DND-41 (cell line): ENCODE measurements around the gene OPRD1.

Experiments
- ATAC-seq: fragments of 200-7000 bp; cut with Tn5 transposase; 3 replicates; pipeline ENCODE4 v1.9.1; 2021; ENCODE audit warnings: low read depth; ENCODE audit not compliant: insufficient read depth
- DNase-seq: peaks from one replicate; pipeline ENCODE4 v3.0.0-alpha.2; 2020
- H2AFZ ChIP-seq: 2 replicates; pipeline ENCODE4 v1.6.0; 2012; ENCODE audit warnings: low read depth, low read length
- H3K27ac ChIP-seq: 2 replicates; pipeline ENCODE4 v1.5.1; 2012; ENCODE audit warnings: low read length, inconsistent platforms
- H3K27me3 ChIP-seq: fragments of 200-600 bp; sonication (generic); 2 replicates; pipeline ENCODE4 v1.6.0; 2012; ENCODE audit warnings: low read length, mild to moderate bottlenecking, inconsistent platforms; ENCODE audit not compliant: insufficient read depth, poor library complexity
- H3K36me3 ChIP-seq: 2 replicates; pipeline ENCODE4 v1.5.1; 2012; ENCODE audit warnings: low read length, inconsistent platforms; ENCODE audit not compliant: insufficient read depth
- H3K4me1 ChIP-seq: 2 replicates; pipeline ENCODE4 v1.5.1; 2012; ENCODE audit warnings: mild to moderate bottlenecking, low read length; ENCODE audit not compliant: insufficient read depth
- H3K4me2 ChIP-seq: 2 replicates; pipeline ENCODE4 v1.6.0; 2012; ENCODE audit warnings: mild to moderate bottlenecking, moderate library complexity, low read length, inconsistent platforms; ENCODE audit not compliant: insufficient read depth
- H3K4me3 ChIP-seq, 2 experiments: fragments of 200-600 bp in 1 of 2; shearing (Covaris generic) in 1 of 2; 2 replicates each; pipeline ENCODE4 v1.5.1; 2012 to 2016; ENCODE audit warnings: inconsistent platforms in 2 of 2, low read length in 2 of 2, mild to moderate bottlenecking in 2 of 2, low read depth in 1 of 2, moderate library complexity in 1 of 2
- H3K79me2 ChIP-seq: 2 replicates; pipeline ENCODE4 v1.6.0; 2012; ENCODE audit warnings: low read length, inconsistent platforms; ENCODE audit not compliant: insufficient read depth
- H3K9ac ChIP-seq: 2 replicates; pipeline ENCODE4 v1.6.0; 2012; ENCODE audit warnings: low read depth, mild to moderate bottlenecking, inconsistent platforms, low read length, moderate library complexity
- H3K9me3 ChIP-seq: 2 replicates; pipeline ENCODE4 v1.5.1; 2012; ENCODE audit warnings: low read length, moderate library complexity, mild to moderate bottlenecking, inconsistent platforms; ENCODE audit not compliant: insufficient read depth, severe bottlenecking
- H4K20me1 ChIP-seq: 2 replicates; pipeline ENCODE4 v1.6.0; 2012; ENCODE audit warnings: low read length; ENCODE audit not compliant: insufficient read depth
- EZH2 ChIP-seq: IDR thresholded peaks from 3 replicates; pipeline ENCODE4 v1.6.1; 2012; ENCODE audit warnings: borderline replicate concordance, low read depth, mild to moderate bottlenecking, moderate library complexity, low read length, inconsistent platforms; ENCODE audit not compliant: severe bottlenecking
- TF ChIP-seq, protein P1 (sequence below): IDR thresholded peaks from 2 replicates; pipeline ENCODE4 v1.5.1; 2012; ENCODE audit warnings: borderline replicate concordance, low read length, moderate library complexity, mild to moderate bottlenecking; ENCODE audit not compliant: poor library complexity, severe bottlenecking; ENCODE audit errors: extremely low read depth

The OPRD1 gene

DNA sequence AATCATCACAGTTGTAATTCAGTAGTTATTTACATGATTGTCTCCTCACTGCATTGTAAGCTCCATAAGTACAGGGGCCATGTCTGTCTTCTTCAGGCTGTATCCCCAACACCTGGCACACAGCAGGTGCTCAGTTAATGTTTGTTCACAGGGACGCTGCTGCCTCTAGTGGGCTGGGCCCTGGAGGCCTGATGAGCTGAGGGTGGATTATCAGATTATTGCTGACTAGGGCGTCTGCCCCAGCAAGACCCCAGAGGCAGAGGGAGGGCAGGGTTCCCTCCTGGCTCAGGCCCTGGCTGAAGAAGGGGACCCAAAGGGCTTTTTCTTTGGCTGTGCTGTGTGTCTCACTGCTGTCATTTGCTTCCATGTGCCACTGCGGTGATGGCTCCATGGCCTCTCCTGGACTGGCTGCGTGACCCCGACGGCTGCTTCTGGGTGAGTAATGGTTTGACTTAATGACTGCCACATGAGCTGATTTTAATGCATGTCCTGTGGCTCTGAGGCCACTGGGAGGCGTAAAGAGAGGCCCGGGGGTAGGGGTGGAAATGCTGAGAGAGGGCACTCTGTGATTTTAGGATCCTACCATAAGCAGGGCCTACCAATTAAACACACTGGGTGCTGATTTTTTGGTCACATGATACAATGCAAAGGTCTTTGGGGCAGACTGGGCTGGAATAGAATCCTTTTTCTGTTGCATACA is 81.6 kb downstream of the OPRD1 start:
- Histone ChIP-seq H3K9me3 (no peaks in the 10 kb centered on the region), H3K79me2 (no peaks in the 10 kb centered on the region), H3K4me3 (no peak overlapping the region), H3K36me3 (no peaks in the 10 kb centered on the region), H3K4me1 (no peaks in the 10 kb centered on the region), H4K20me1 (no peaks in the 10 kb centered on the region), H3K4me2 (no peak overlapping the region), H3K9ac (no peak overlapping the region), H3K27ac (no peak overlapping the region), H2AFZ (no peak overlapping the region), H3K27me3 (no peaks in the 10 kb centered on the region)
- 0 out of 3 replicates have a peak, but pooled peaks have one; percentile 29 for ATAC-seq
- DNase-seq = no peak
- TF ChIP-seq, protein P1, sequence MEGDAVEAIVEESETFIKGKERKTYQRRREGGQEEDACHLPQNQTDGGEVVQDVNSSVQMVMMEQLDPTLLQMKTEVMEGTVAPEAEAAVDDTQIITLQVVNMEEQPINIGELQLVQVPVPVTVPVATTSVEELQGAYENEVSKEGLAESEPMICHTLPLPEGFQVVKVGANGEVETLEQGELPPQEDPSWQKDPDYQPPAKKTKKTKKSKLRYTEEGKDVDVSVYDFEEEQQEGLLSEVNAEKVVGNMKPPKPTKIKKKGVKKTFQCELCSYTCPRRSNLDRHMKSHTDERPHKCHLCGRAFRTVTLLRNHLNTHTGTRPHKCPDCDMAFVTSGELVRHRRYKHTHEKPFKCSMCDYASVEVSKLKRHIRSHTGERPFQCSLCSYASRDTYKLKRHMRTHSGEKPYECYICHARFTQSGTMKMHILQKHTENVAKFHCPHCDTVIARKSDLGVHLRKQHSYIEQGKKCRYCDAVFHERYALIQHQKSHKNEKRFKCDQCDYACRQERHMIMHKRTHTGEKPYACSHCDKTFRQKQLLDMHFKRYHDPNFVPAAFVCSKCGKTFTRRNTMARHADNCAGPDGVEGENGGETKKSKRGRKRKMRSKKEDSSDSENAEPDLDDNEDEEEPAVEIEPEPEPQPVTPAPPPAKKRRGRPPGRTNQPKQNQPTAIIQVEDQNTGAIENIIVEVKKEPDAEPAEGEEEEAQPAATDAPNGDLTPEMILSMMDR = peak; percentile 40
- no peak for TF ChIP-seq EZH2

DNA sequence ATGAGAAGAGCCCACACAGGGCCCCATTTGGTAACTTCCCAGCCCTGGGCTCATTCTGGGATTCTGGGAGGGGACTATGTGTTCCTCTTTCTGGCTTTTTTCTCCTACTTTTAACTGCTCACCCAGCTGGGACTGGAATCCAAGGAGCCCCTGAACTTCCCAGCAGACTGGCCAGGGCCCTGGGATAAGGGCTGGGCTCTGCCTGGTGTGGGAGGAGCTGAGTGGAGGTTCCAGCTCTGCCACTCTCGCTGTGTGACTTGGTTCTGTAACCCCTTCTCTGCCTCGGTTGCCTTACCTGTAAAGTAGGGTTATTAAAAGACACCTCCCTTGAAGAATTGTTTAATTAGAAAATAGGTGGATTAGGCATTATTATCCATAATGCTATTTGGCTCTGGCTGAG is 82.8 kb downstream of the OPRD1 start:
- Histone ChIP-seq H3K27me3 (no peaks in the 10 kb centered on the region), H4K20me1 (no peaks in the 10 kb centered on the region), H2AFZ (no peak overlapping the region), H3K4me2 (no peak overlapping the region), H3K4me1 (no peaks in the 10 kb centered on the region), H3K9ac (no peak overlapping the region), H3K9me3 (no peaks in the 10 kb centered on the region), H3K27ac (no peak overlapping the region), H3K36me3 (no peaks in the 10 kb centered on the region), H3K79me2 (no peaks in the 10 kb centered on the region), H3K4me3 (no peak overlapping the region)
- no peak for DNase-seq
- no peak for ATAC-seq
- TF ChIP-seq, protein P1 = no peak
- TF ChIP-seq EZH2 = no peak

DNA sequence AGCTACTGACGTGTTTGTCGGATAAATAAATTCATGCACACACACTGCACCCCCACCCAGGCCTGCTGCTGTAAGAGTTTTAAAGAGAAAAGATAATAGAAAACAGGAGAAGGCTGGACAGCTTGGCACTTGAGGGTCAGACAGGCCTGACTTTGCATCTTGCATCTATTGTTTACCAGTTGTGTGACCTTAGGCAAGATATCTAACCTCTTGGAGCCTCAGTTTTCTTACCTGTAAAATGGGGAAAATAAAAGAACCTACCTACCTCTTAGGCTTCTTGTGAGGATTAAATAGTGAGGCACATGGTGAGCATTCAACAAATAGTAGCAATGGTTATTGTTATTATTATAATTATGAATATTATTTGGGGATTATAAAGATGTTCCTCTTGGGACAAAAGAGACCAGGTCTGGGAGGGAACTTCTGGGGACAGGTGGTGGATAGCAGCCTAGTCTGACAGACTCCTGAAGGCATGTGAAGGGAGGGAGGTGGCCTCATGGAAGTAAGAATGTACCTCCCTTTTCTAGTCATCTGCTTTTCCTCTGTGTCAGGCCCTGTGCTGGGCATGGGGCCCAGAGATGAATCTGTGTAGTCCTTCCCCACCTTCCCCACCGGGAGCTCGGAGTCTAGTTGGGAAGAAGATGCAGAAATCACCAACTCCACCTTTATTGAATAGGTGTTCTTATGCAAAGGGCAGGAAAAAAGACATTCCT is 84.1 kb downstream of the OPRD1 start:
- Histone ChIP-seq H2AFZ (no peak overlapping the region), H3K27ac (no peak overlapping the region)

More for the DNA sequence above, 84.1 kb downstream of the OPRD1 start:
- no peak for DNase-seq
- Histone ChIP-seq H3K36me3 (no peaks in the 10 kb centered on the region), H4K20me1 (no peaks in the 10 kb centered on the region), H3K9me3 (no peaks in the 10 kb centered on the region), H3K4me3 (no peak overlapping the region), H3K79me2 (no peaks in the 10 kb centered on the region), H3K9ac (no peak overlapping the region), H3K27me3 (no peaks in the 10 kb centered on the region), H3K4me2 (no peak overlapping the region), H3K4me1 (no peaks in the 10 kb centered on the region)
- TF ChIP-seq, protein P1 = no peak
- no peak for TF ChIP-seq EZH2
- ATAC-seq = no peak
